HG03521 (cell line): ENCODE data around the gene HS2ST1.

Experiments
- ATAC-seq: cut with Tn5 transposase; IDR thresholded peaks from one replicate; pipeline ENCODE4 v1.9.1; 2021; ENCODE audit warnings: mild to moderate bottlenecking, moderate library complexity; ENCODE audit not compliant: unreplicated experiment

HS2ST1 gene

DNA sequence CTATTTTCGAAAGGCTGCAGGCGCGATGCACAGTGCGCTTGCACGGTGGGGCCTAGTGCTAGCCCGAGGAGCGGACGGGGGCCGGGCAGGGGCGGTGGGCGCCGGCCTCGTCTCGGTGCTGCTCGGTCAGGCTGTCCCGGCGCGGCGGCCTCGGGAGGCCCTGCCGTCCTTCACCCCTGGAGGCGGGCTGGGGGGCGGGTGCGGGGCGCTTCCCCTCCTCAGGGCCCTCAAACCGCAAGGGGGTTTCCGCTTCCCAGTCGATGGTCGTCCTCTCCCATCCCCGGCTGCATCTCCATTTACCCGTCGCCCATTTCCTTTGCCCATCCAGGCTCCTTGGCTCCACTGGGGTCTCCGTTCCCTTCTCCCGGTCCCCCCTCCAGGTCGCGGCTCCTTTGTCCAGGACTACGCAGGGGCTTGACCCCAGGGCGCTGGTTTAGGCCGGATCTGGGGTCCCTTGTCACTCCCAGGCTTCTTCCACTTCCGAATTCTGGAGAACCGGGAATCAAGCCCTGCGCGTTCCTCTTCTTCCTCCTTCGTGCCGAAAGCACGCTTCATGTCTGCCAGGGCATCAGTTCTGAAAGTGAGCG, 217.9 kb downstream of the HS2ST1 start:
- peak; percentile 25 for ATAC-seq

DNA sequence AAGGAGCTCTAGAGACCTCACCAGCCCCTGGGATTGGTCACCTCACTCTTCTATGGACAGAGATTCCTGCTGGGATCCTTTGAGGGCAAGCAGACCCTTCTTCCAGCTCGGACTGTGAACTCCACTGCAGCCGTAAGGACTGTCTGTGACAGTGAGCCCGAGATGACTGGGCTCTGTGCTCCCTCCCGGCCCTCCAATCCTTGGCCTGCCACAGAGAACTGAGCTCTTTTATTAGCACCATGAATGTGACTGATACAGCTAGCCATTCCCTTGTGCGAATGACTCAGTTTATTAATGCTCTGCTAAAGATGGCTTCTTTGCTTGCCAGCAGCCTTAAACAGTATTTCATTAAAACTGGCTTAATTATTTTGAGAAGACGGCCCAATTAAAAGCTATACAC, 219.6 kb downstream of the HS2ST1 start:
- no peak for ATAC-seq

DNA sequence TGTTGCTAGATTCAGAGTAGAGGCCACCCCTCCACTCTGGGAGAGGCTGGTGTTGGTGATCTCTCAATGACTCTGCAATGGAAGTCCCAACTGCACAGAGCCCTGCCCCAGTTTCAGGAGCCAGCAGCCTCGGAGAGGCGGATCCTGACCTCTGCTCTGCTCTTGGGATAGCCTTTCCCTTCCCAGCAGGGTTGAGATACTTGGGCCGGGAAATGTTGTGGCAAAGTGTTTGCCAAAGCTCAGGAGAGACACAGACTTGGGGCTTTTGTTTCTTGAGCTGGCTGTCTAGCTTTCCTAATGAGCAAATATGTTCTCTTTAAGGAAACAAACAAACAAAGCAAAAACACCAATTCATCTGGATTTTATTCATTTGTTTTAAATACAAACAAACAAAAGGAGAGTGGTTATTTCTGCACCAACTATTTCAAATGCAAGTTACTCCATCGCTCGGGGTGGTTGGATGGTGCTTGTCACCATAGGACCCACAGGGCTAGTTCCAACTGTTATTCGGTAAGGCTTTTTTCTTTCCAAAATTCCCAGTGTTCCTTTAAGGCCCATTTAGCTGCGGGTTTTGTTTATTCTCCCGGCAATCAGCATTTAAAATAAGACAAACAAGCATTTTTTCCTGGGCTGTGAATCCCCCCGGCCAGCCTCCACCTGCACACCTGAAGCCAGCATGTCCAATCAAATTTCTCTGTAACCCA, 220.3 kb downstream of the HS2ST1 start:
- no peak for ATAC-seq

DNA sequence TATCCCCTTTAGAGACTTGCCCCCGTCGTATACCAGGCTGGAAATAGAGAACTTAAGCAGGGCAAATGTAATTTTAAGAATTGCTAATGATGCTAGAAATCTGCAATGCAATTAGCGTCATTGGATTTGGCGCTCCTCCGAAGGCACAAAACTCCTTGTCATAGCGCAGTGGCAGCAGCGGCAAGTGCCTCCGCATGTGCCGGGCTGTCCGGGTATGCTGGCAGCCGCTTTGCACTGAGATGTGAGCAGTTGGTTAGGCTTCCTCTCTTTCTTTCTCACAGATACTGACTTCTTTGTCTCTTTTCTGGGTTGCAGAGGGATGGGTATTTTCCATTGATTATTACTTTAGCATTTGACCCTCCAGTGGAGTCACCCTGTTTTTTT, 220.9 kb downstream of the HS2ST1 start:
- ATAC-seq: no peak

DNA sequence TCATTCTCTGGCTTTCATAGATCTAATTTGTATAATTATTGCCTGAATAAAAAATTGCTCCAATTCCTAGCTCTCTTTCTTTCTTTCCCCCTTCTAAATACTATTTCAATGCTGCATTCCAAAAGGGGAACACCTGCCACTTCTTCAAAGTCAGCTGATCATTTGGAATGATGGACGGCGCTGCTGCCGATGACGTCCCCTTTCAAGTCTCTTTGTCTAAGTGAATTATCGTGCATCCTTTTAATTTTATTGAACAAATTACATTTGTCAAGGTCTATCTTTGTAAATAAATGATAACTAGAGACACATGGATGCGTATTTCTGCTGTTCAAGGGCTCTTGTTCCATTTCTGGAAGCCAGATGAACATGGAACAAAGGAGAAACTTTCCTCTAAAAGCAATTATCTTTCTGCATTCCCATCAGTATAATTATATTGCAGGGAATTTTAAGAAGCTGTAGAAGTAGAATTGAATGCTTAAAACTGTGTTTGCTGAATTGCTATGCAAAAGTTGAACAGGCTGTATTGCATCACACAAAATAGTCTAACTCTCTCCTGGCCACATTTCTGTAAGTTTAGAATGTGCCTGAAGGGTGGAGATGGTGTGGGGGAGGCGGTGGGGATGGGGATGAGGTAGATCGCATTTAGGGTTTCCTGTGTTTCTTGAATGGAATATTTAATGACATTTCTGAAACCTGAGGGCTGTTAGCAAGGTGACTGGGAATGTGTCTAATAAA, 222.3 kb downstream of the HS2ST1 start:
- ATAC-seq: no peak

DNA sequence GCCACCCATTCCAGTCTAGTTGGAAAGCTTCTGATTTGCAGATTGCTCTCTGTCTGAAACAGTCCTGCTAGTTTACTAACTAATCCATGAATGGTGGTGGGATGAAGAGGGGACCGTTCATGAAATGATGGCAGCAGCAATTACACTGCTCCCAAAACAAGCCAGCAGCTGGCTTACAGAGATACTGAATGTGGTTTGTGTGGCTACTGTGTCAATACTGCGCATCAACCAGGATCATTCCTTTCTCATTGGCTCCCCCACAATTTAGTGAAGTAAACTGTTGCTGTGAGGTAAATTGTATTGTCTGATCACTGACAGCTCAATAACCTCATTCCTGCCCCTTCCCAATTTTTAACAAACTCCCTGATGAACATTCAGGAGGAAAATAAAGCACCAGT, 222.9 kb downstream of the HS2ST1 start:
- no peak for ATAC-seq

DNA sequence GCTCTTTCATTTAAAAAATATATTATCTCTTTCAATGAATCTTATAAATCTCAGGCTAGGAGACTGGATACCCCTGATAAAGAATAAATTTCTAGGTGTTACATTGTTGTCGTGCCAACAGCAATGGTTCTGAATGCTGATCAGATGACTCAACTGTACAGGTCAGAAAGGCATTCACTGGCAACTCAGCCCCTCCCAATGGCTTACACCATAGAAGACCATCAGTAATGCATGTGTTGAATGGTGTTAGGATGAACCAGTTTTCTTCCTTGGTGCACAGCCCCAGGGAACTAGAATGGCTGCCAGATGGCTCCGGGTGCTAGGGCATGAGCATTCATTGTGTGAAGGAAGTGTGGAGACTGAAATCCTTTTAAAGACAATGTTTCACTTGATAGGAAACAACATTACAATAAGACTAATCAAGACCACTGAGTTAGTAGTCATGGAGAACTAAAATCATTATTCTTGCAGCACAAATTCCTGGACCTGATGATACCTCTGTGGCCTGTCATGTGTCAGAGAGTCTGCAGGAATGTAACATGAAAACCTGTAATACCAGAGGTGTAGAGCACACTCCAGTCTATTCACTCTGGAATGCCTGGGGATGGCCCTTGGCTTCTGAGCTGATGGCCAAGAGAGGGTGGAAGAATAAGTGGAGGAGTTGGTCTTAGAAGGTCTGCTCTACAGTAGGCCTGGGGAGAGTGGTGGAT, 226.6 kb downstream of the HS2ST1 start:
- ATAC-seq: no peak

DNA sequence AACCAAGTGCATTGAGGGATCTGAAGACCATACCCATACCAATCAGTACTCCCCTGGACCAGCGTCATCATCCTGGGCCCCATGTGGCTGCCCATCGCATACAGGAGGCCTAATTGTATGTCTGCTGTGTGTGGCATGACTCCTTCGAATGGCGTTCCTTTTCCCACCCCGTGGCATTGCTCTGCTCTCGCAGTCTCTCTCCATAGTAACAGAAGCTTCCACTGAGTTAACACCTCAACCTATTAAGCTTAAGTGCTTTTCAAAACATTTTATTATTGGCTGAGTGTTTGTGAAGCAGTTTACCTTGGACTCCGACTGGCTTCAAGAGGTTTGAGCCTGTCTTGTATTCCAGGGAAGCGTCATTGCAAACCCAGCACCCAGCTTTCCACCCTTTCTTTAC, 227.1 kb downstream of the HS2ST1 start:
- ATAC-seq: no peak

DNA sequence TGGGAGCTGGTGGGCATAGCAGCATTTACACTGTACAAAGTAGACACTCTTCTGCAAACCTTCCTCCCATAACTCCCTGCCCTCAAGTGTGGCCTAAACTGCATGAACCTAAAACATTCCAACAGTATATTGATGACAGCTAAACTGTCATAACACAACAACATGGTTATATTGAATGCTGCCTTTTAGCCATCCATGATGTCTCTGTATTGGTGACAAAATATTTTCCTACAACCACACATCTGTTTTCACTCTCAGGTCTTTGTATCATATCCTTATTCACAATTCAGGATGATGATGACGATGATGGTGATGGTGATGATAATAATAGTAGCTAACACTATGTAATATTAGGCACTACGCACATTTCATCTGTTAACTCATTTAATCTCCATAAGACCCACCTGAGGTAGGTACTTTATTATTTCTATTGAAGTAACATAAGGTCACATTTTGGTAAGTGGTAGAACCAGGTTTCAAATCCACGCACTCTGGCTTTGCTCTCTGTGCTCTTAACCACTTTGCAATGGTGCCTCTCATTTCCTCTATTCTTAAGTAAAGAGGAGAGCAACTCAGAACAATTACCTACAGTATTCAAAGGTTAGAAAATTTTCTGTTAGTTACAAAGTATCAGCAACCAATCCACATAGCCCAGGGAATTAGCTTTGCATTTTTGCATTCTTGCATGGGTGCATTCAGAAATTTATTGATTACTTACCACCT, 229.1 kb downstream of the HS2ST1 start:
- ATAC-seq: no peak

DNA sequence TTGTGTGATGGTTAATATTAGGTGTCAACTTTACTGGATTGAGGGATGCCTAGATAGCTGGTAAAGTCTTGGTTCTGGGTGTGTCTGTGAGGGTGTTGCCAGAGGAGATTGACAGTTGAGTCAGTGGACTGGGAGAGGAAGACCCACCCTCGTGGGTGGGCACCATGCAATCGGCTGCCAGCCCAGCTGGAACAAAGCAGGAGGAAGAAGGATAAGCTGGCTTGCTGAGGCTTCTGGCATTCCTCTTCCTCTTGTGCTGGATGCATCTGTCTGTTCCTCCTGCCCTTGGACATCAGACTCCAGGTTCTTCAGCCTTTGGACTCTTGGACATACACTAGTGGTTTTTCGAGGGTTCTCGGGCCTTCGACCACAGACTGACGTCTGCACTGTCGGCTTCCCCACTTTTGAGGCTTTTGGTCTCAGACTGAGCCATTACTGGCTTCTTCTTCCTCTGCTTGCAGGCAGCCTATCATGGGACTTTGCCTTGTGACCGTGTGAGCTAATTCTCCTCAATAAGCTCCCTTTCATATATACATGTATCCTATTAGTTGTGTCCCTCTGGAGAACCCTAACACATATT, 230.0 kb downstream of the HS2ST1 start:
- ATAC-seq: no peak

DNA sequence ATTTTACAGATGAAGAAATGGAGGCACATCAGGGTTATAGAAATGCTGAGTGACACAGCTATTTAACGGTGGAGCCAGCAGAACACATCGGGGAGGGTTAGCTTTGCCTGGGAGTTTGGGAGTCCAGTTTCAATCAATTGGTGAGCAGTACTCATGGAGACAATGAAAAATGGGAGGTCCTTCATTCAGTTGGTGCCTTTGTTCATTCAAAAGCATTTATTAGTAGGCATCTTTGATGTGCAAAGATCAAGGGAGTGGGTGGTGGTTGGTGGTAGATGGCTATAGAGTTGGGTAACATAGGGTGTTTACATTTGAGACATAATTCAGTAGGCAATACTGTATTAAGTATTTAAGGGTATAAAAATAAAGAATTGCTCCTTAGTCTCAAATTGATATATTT, 230.5 kb downstream of the HS2ST1 start:
- no peak for ATAC-seq

DNA sequence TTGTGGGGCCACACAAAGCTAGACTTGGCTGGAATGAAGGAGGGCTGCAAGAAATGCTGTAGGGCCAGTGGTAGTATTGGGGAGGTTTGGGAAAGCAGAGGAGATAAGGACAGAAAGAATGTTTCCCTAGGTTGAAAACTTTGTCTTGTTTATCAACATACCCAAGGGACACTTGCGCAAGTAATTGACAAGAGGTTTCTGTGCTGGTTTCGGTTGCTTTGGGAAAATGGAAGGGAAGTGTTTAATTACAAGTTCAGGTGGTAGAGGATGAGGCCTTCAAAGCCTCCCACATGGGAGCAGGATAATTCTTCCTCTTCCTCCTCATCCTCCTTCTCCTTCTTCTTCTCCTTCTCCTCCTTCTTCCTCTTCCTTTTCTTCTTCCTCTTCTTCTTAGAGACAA, 232.1 kb downstream of the HS2ST1 start:
- no peak for ATAC-seq

DNA sequence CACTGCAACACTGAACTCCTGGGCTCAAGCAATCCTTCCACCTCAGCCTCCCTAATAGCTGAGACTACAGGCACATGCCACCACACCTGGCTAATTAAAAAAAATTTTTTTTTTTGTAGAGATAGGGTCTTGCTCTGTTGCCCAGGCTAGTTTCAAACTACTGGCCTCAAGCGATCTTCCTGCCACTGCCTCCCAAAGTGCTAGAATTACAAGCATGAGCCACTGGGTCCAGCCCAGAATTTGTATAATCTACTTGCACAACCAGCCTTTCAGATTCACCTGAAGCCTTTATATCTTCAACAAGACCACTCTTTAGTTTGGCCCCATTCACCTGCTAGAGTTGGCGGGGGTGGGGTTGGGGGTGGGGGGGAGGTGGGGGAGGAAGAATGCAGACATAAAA, 232.6 kb downstream of the HS2ST1 start:
- ATAC-seq: no peak

DNA sequence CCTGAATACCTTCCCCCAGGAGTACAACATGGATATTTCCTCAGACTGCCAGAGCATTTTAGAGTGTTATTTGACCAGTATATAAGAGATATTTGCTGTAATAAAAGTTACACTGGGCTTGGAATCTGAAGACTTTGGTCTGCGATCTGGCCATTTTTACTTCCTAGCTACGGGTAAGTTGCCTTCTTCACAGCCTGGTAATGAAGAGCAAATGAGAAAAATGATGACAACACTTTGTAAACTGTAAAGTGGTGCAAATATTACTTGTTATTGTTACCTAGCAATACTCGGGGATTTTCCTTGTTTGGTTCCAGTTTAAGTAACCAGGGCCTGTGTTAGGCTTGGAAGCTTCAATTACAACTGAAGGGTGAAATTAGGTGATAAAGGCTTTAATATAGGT, 233.4 kb downstream of the HS2ST1 start:
- no peak for ATAC-seq

DNA sequence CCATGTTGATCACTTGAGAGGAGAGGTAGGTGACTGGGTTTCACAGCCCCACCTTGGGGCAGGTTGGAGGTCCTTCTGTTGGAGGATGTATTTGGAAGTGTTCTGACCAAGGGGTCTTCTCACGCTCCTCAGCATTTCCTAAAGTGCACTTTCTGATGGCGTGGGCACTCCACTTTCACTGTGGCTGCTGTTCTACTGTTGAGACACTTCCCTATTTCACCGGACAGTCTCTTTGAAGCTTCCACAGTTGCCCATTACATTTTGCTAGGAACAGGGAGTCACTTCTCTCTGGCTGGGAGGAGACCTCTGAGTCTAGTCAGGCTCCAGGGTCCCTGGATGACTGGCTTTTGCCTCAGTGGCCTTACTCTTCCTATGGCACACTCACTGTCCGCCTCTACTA, 234.2 kb downstream of the HS2ST1 start:
- ATAC-seq: no peak

DNA sequence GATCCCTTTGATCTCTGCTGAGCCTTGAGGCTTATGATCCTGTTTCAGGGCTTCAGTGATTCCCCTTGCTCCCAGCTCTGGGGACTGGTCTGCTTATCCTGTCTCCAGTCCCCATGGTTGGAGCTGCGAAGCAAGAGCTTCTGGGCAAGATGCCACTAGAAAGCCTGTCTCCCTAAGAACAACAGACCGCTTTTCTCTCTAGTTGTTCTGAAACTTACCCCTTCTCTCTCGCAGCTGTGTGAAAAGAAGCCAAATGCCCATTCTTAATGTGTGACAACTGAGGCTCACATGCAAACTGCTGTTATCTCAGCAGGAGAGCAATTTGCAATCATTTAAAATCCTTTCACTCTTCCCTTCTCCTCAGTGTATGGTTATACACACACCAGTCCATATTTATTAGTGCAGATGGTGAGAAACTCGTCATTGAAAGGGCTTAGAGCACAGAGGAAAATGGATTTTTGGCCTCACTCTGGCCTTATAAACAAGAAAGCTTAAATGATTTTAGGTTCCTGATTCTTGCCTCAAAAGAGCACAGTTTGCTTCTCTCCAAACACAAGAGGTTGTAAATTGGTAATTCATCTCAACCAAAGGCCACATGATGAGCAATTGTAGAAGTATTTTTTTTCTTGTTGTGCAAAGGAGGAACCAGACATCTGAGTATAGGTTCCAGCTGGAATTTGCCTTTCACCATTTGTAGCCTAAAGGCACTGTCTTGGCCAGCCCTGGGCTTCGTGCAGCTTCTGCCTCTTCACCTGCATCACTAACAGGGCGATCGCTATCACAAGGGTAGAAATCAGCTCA, 235.0 kb downstream of the HS2ST1 start:
- no peak for ATAC-seq

DNA sequence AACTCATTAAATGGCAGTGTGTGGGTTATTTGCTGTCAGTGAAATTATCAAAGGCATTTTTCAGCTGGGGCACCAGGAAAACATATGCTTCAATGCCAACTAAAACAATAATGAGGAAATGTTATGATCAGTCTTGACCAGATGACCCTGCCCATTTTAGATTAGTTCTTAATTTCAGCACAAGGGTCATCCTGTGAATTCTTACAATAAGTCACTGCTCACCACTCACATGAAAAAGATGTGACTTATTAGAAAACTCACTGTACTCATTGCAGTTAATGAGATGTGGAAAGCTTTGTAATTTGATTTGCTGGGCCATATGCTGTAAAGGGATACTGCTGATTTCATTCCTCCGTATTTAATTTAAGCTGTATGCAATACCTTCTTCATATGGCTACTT, 235.7 kb downstream of the HS2ST1 start:
- ATAC-seq: no peak

DNA sequence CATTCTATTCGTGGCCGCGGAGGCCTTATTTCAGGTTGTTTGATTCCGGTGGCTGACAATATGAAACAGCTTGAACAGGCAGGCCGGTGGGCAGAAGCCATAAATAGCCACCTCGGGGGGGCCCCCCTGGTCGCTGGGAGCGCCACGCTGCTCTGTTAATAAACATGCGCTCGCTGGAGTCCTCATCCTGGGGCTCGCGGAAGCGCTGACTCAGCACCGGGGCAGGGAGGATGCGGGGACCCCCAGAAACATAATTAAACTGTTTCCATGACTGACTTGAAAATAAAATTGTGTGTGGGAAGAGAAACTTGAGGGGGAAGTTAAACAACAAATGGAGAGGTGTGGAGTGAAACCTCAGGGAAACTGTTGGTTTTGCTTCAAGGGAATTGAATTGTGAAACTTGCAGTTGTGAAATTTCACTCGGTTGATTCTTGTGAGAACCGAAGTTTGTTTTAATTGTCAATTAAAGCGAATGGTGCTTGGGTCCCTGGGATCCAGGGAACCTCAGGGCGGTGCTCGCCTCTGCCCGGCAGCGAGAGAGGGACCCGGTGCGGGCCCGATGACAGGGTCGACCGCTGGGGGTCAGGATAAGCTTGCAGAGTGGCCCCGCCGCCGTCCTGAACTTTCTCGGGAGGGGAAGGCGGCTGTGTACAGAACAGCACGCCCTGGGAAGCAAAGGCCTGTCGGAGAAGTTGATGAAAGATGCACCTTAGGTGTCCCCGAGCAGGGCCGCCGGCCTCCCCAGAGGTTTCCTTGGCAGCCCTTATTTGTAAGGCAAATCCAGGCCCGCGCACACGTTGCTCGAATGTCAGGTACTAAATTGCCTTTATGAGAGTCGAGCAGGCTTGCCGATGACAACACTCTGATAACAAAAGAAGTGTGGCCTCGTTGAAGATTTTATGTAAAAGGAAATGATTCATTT, 237.3 kb downstream of the HS2ST1 start:
- ATAC-seq: peak; percentile 69

DNA sequence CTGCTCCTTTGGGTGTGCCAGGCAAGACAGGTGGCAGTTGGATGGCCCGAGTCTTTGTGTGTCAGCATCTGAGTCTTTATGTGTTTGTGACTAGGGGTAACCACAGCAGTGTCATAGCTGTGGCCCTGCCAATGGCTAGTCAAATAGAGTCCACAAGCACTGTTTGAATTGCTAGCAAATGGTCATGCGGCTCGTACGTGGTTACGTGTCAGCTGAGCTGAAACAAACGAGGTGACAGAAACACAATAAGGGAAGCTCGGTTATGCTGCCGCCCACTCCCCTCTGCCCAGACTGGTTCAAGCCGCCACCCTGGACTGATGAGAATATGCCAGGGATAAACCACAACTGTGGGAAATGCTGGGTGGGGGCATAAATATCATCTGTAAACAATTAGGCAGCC, 239.9 kb downstream of the HS2ST1 start:
- ATAC-seq: no peak
